SK-N-SH (cell line): ENCODE results near the gene SUN5. TPM values are rescaled to one million over a fixed set of nuclear protein-coding genes. Genes with fewer than 3 reads are reported as not detected.

Experiments used
- CTCF ChIA-PET: fragments of 300-600, 350-600 bp; formaldehyde crosslinking; extraction: SDS; loops from one replicate; lab custom pipeline; 2021; lab: Yijun Ruan, JAX
- POLR2A ChIA-PET: fragments of 350-600 bp; sonication (Branson Sonifier 250); formaldehyde crosslinking; extraction: SDS; loops from one replicate; lab custom pipeline; 2020; ENCODE audit warnings: antibody characterized with exemption, inconsistent platforms; lab: Yijun Ruan, JAX
- DNase-seq: peaks from one replicate; pipeline ENCODE4 v3.0.0; 2012
- H2AFZ ChIP-seq: fragments of 200-600 bp; sonication (generic); 2 replicates; pipeline ENCODE4 v1.8.1; 2016; ENCODE audit warnings: antibody characterized with exemption, mild to moderate bottlenecking, low read depth
- H3F3A ChIP-seq: fragments of 200-600 bp; sonication (generic); replicated peaks from 2 replicates; pipeline ENCODE3; 2016; ENCODE audit warnings: antibody characterized with exemption, mild to moderate bottlenecking; ENCODE audit not compliant: insufficient read depth
- H3K27ac ChIP-seq, 2 experiments: fragments of 200-500 bp in 1 of 2; fragments of 200-600 bp in 1 of 2; sonication (Bioruptor generic) in 1 of 2; sonication (generic), shearing (Covaris generic) in 1 of 2; 2 replicates each; pipeline versions ENCODE4 v1.5.1 to v1.6.1; 2014 to 2016; ENCODE audit warnings: low read depth in 2 of 2, inconsistent platforms in 1 of 2, low read length in 1 of 2, mild to moderate bottlenecking in 1 of 2, mixed read lengths in 1 of 2
- H3K27me3 ChIP-seq: fragments of 200-600 bp; sonication (generic), shearing (Covaris generic); 2 replicates; pipeline ENCODE4 v1.6.1; 2016; ENCODE audit warnings: mixed run types; ENCODE audit not compliant: insufficient read depth
- H3K36me3 ChIP-seq, 2 experiments: fragments of 200-500 bp in 1 of 2; fragments of 200-600 bp in 1 of 2; sonication (Bioruptor generic) in 1 of 2; sonication (generic) in 1 of 2; replicated peaks in 1 of 2; 2 replicates each; pipeline versions ENCODE3 to v1.5.1; 2014 to 2016; ENCODE audit warnings: low read length in 1 of 2, mild to moderate bottlenecking in 1 of 2; ENCODE audit not compliant: insufficient read depth in 2 of 2, control insufficient read depth in 1 of 2
- H3K4me1 ChIP-seq, 2 experiments: fragments of 200-500 bp in 1 of 2; fragments of 200-600 bp in 1 of 2; sonication (Bioruptor generic) in 1 of 2; sonication (generic), shearing (Covaris generic) in 1 of 2; 2 replicates each; pipeline versions ENCODE4 v1.5.1 to v1.6.1; 2014 to 2016; ENCODE audit warnings: low read depth in 1 of 2, low read length in 1 of 2, mixed run types in 1 of 2; ENCODE audit not compliant: insufficient read depth in 2 of 2, control insufficient read depth in 1 of 2
- H3K4me2 ChIP-seq: fragments of 200-600 bp; sonication (generic), shearing (Covaris generic); 2 replicates; pipeline ENCODE4 v1.6.1; 2017; ENCODE audit warnings: mixed run types
- H3K4me3 ChIP-seq, 2 experiments: fragments of 200-500 bp in 1 of 2; fragments of 200-600 bp in 1 of 2; sonication (Bioruptor generic) in 1 of 2; sonication (generic), shearing (Covaris generic) in 1 of 2; 2 replicates each; pipeline versions ENCODE4 v1.5.1 to v1.8.1; 2014 to 2016; ENCODE audit warnings: low read depth in 2 of 2, inconsistent platforms in 1 of 2, low read length in 1 of 2, mild to moderate bottlenecking in 1 of 2, mixed read lengths in 1 of 2, moderate library complexity in 1 of 2
- H3K79me2 ChIP-seq: fragments of 200-600 bp; sonication (generic); 2 replicates; pipeline ENCODE4 v1.8.1; 2017; ENCODE audit warnings: mild to moderate bottlenecking; ENCODE audit not compliant: insufficient read depth
- H3K9ac ChIP-seq: fragments of 200-600 bp; sonication (generic); 2 replicates; pipeline ENCODE4 v1.6.1; 2017; ENCODE audit warnings: mixed run types
- H3K9me2 ChIP-seq: fragments of 200-600 bp; sonication (generic); 2 replicates; pipeline ENCODE4 v1.6.1; 2017; ENCODE audit warnings: mixed run types
- H3K9me3 ChIP-seq: fragments of 200-600 bp; sonication (generic); 2 replicates; pipeline ENCODE4 v1.6.1; 2017; ENCODE audit warnings: mixed run types, mild to moderate bottlenecking, moderate library complexity
- H4K20me1 ChIP-seq: fragments of 200-600 bp; sonication (generic); 2 replicates; pipeline ENCODE4 v1.6.1; 2017; ENCODE audit warnings: mild to moderate bottlenecking, mixed run types; ENCODE audit not compliant: insufficient read depth
- CHD2 ChIP-seq: fragments of 150-350 bp; IDR thresholded peaks from 2 replicates; pipeline ENCODE4 v1.6.1; 2018; ENCODE audit warnings: low read length; ENCODE audit not compliant: partially characterized antibody
- EZH2phosphoT487 ChIP-seq: fragments of 200-600 bp; sonication (generic); IDR thresholded peaks from 2 replicates; pipeline ENCODE4 v1.6.1; 2017; ENCODE audit warnings: low read depth, mixed run types, mild to moderate bottlenecking, antibody characterized with exemption, moderate library complexity, borderline replicate concordance
- FOXJ3 ChIP-seq: sonication (generic); formaldehyde crosslinking; IDR thresholded peaks from 2 replicates; pipeline ENCODE4 v1.5.1; 2020; ENCODE audit warnings: mild to moderate bottlenecking, missing genetic modification reagents
- FOXM1 ChIP-seq: IDR thresholded peaks from 2 replicates; pipeline ENCODE4 v1.4.0; 2012; ENCODE audit warnings: low read depth, mild to moderate bottlenecking
- JUND ChIP-seq: IDR thresholded peaks from 2 replicates; pipeline ENCODE4 v1.4.0; 2012
- MEF2A ChIP-seq: IDR thresholded peaks from 2 replicates; pipeline ENCODE4 v1.4.0; 2012; ENCODE audit warnings: low read depth, borderline replicate concordance
- RAD21 ChIP-seq: IDR thresholded peaks from 2 replicates; pipeline ENCODE4 v1.6.1; 2012; ENCODE audit warnings: mild to moderate bottlenecking, low read length
- SIN3A ChIP-seq: IDR thresholded peaks from 2 replicates; pipeline ENCODE4 v1.6.1; 2012; ENCODE audit warnings: low read depth, mild to moderate bottlenecking, low read length, moderate library complexity, borderline replicate concordance
- SMC3 ChIP-seq: IDR thresholded peaks from 2 replicates; pipeline ENCODE4 v1.6.1; 2012; ENCODE audit warnings: low read depth, low read length, improper control_type of control experiment
- TAF1 ChIP-seq: IDR thresholded peaks from 2 replicates; pipeline ENCODE4 v1.6.1; 2012; ENCODE audit warnings: low read depth, mild to moderate bottlenecking, low read length, moderate library complexity, borderline replicate concordance
- TCF12 ChIP-seq: IDR thresholded peaks from 2 replicates; pipeline ENCODE4 v1.4.0; 2012
- TEAD4 ChIP-seq: IDR thresholded peaks from 2 replicates; pipeline ENCODE4 v1.4.0; 2012; ENCODE audit warnings: mild to moderate bottlenecking, borderline replicate concordance; ENCODE audit not compliant: insufficient read depth
- YY1 ChIP-seq: IDR thresholded peaks from 2 replicates; pipeline ENCODE4 v1.4.0; 2012; ENCODE audit warnings: low read depth, mild to moderate bottlenecking
- WGBS: methylation state at CpG from one replicate; pipeline ENCODE4 v1.1.6; 2017; ENCODE audit warnings: low lambda C conversion rate; 5-methylcytosine and 5-hydroxymethylcytosine counted together
- polyA plus RNA-seq, 3 experiments: library from polyadenylated mRNA; depleted of rRNA; stranded (reverse); fragments of >200 nt; gene quantifications; 2 replicates each; pipeline ENCODE4 v1.2.3, GENCODE V29; 2012
- TF ChIP-seq, protein P1 (sequence below): IDR thresholded peaks from 2 replicates; pipeline ENCODE4 v1.4.0; 2012; ENCODE audit warnings: low read depth, borderline replicate concordance
- TF ChIP-seq, protein P2 (sequence below): IDR thresholded peaks from 2 replicates; pipeline ENCODE4; 2012

The SUN5 gene
- polyA plus RNA-seq, 1 of the 3 experiments (the other 2 are of a cell fraction) = not detected

- CTCF ChIA-PET = no interaction called here
- Histone ChIP-seq H3K36me3 (no peaks in the 10 kb centered on the region), H4K20me1 (no peaks in the 10 kb centered on the region), H3K27ac (no peak overlapping the region), H3K4me1 (no peaks in the 10 kb centered on the region), H3K4me3 (no peak overlapping the region), H2AFZ (no peak overlapping the region), H3K27me3 (peaks cover 15% of the 10 kb centered on the region), H3K79me2 (no peaks in the 10 kb centered on the region), H3K4me2 (no peak overlapping the region), H3K9me3 (no peaks in the 10 kb centered on the region), H3F3A (no peaks in the 10 kb centered on the region), H3K9ac (no peak overlapping the region)
- DNase-seq = no peak
- POLR2A ChIA-PET = no interaction called here
- 28% methylated on average over 8 of the region's 8 CpGs for WGBS
- TF ChIP-seq FOXJ3 (CRISPR knock-in tag) (no peak), TEAD4 (no peak), TAF1 (no peak), SMC3 (no peak)
- TF ChIP-seq, protein P1, sequence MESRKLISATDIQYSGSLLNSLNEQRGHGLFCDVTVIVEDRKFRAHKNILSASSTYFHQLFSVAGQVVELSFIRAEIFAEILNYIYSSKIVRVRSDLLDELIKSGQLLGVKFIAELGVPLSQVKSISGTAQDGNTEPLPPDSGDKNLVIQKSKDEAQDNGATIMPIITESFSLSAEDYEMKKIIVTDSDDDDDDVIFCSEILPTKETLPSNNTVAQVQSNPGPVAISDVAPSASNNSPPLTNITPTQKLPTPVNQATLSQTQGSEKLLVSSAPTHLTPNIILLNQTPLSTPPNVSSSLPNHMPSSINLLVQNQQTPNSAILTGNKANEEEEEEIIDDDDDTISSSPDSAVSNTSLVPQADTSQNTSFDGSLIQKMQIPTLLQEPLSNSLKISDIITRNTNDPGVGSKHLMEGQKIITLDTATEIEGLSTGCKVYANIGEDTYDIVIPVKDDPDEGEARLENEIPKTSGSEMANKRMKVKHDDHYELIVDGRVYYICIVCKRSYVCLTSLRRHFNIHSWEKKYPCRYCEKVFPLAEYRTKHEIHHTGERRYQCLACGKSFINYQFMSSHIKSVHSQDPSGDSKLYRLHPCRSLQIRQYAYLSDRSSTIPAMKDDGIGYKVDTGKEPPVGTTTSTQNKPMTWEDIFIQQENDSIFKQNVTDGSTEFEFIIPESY = no peak
- TF ChIP-seq, all 33 proteins: peak for 0
- H3K9me2 ChIP-seq = no peaks in the 10 kb centered on the region
Observed at GRCh38 chr20:33006776-33007375, 2.6 kb upstream of the SUN5 start.

DNA sequence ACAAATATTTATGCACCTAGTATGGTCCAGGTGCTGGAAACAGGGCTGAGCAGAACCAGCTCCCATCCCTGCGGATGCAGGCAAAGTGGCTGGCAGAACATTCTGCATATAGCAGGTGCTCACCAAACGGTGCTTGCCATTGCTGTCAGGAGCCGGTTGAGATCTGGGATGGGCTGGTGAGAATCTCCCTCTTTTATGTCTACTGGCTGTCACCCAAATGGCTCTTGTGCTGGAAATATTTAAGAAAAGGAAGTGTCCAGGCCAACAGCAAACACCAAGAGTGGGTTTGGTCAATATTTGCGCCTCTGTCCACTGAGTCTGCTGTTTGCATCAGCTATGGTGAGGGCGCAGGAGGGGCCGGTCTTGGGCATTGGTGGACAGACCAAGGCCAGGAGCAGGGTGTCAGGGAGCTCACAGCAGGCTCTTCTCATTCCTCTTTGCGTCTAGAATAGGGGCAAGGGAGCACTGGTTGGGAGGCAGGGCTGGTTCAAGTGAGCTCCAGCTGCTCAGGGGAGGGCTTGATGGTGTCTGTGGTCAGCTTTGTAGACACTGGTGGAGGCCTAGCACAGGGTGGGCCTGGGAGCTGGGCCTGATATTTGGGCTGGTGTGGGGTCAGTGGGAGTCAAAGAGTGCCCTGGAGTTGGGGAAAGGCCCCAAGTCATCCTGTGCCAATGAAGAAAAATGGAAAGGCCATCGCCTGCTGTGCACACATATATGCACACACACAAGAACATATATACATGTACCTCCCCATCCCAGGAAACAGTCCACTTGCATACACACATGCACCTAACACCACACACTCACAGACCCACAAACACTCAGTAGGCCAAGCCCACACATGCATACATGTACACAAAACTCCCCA, 1.9 kb upstream of the SUN5 start:
- Histone ChIP-seq H3K9ac (no peak overlapping the region), H3K4me1 (no peaks in the 10 kb centered on the region), H3K36me3 (no peaks in the 10 kb centered on the region), H3K4me2 (no peak overlapping the region), H3K27ac (no peak overlapping the region), H3K9me2 (no peaks in the 10 kb centered on the region), H2AFZ (no peak overlapping the region), H4K20me1 (no peaks in the 10 kb centered on the region), H3K27me3 (peaks cover 9% of the 10 kb centered on the region), H3K79me2 (no peaks in the 10 kb centered on the region), H3F3A (no peaks in the 10 kb centered on the region), H3K9me3 (no peaks in the 10 kb centered on the region), H3K4me3 (no peak overlapping the region)
- TF ChIP-seq CHD2 (no peak), TAF1 (no peak), SMC3 (no peak), RAD21 (no peak), TCF12 (no peak), YY1 (no peak), EZH2phosphoT487 (no peak), FOXM1 (no peak), MEF2A (no peak), JUND (no peak), SIN3A (no peak)
- TF ChIP-seq, protein P2, sequence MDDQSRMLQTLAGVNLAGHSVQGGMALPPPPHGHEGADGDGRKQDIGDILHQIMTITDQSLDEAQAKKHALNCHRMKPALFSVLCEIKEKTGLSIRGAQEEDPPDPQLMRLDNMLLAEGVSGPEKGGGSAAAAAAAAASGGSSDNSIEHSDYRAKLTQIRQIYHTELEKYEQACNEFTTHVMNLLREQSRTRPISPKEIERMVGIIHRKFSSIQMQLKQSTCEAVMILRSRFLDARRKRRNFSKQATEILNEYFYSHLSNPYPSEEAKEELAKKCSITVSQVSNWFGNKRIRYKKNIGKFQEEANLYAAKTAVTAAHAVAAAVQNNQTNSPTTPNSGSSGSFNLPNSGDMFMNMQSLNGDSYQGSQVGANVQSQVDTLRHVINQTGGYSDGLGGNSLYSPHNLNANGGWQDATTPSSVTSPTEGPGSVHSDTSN = no peak
- no peak for DNase-seq
- 19% methylated on average over 8 of the region's 8 CpGs for WGBS
- POLR2A ChIA-PET = no interaction called here
- CTCF ChIA-PET = interaction anchor here (0.9 to 1.3 kb wide), 2 partner anchors 10 to 20 kb away, joined by 3 read pairs; no protein-coding TSS in a partner anchor
